A549 (cell line): Measurements from ENCODE around the gene MAP4K4. TPM values are rescaled to one million over a fixed set of nuclear protein-coding genes. Genes with fewer than 3 reads are reported as not detected.

Source experiments
- ATAC-seq, 2 experiments: fragments of 200-7000 bp in 1 of 2; fragments of >200 bp in 1 of 2; cut with Nextera tagmentation in 1 of 2; cut with Tn5 transposase in 1 of 2; 3 replicates each; pipeline versions ENCODE4 v1.8.0 to v1.9.1; 2018 to 2020; ENCODE audit warnings: mild to moderate bottlenecking in 1 of 2, moderate library complexity in 1 of 2
- CTCF ChIA-PET: fragments of 300-600 bp; sonication (Branson Sonifier 250); formaldehyde crosslinking; extraction: SDS; loops from one replicate; lab custom pipeline; 2021; ENCODE audit warnings: antibody characterized with exemption, inconsistent platforms; lab: Yijun Ruan, JAX
- POLR2A ChIA-PET: fragments of 350-600 bp; formaldehyde crosslinking; extraction: SDS; loops from one replicate; lab custom pipeline; 2021; ENCODE audit warnings: antibody characterized with exemption, inconsistent platforms; lab: Yijun Ruan, JAX
- DNase-seq, 2 experiments: peaks; one replicate each; pipeline versions ENCODE4 v3.0.0 to v3.0.0-alpha.2; 2011 to 2016; ENCODE audit warnings: low read depth in 1 of 2, low spot score in 1 of 2
- FAIRE-seq: peaks from 2 replicates; lab custom pipeline; 2011; peaks lifted over from hg19 to GRCh38; lab: Jason Lieb, UNC
- H3K27ac ChIP-seq, 2 experiments: fragments of >200 bp; sonication (Bioruptor Twin); formaldehyde crosslinking; 3 replicates each; pipeline ENCODE4 v1.5.1; 2016 to 2017
- H3K4me1 ChIP-seq: fragments of >200 bp; sonication (Bioruptor Twin); formaldehyde crosslinking; 3 replicates; pipeline ENCODE4 v1.6.1; 2016
- H3K4me2 ChIP-seq: fragments of >200 bp; sonication (Bioruptor Twin); formaldehyde crosslinking; 3 replicates; pipeline ENCODE4 v1.6.1; 2016
- H3K4me3 ChIP-seq: fragments of >200 bp; sonication (Bioruptor Twin); formaldehyde crosslinking; 3 replicates; pipeline ENCODE4 v1.5.1; 2016
- H3K9me3 ChIP-seq: fragments of >200 bp; sonication (Bioruptor Twin); formaldehyde crosslinking; 3 replicates; pipeline ENCODE4 v1.6.1; 2016
- CBX2 ChIP-seq: fragments of 200-600 bp; sonication (generic); IDR thresholded peaks from 2 replicates; pipeline ENCODE4 v1.6.1; 2016; ENCODE audit warnings: low read depth, mild to moderate bottlenecking, borderline replicate concordance
- CBX8 ChIP-seq: fragments of 200-600 bp; sonication (generic); IDR thresholded peaks from 2 replicates; pipeline ENCODE4 v1.6.1; 2016
- CEBPB ChIP-seq, 2 experiments: fragments of >200 bp in 1 of 2; sonication (Bioruptor Twin) in 1 of 2; formaldehyde crosslinking in 1 of 2; IDR thresholded peaks; 2 replicates each; pipeline ENCODE4 v1.6.1; 2012 to 2016
- ESRRA ChIP-seq: fragments of 150-350 bp; IDR thresholded peaks from 2 replicates; pipeline ENCODE4 v1.6.1; 2014; ENCODE audit warnings: mild to moderate bottlenecking, low read length, borderline replicate concordance
- FOXS1 ChIP-seq: fragments of 250-450 bp; sonication (Bioruptor Pico); IDR thresholded peaks from 2 replicates; pipeline ENCODE4 v1.5.0; 2020; ENCODE audit warnings: mild to moderate bottlenecking, moderate library complexity
- HOXB13 ChIP-seq: fragments of 250-450 bp; sonication (Bioruptor Pico); IDR thresholded peaks from 2 replicates; pipeline ENCODE4 v1.5.0; 2020; ENCODE audit warnings: low read depth, mild to moderate bottlenecking, moderate library complexity
- HOXB5 ChIP-seq: fragments of 250-450 bp; sonication (Bioruptor Pico); IDR thresholded peaks from 2 replicates; pipeline ENCODE4 v1.5.0; 2020; ENCODE audit warnings: mild to moderate bottlenecking, moderate library complexity
- MAZ ChIP-seq: fragments of 150-350 bp; IDR thresholded peaks from 2 replicates; pipeline ENCODE4 v1.6.1; 2014; ENCODE audit warnings: antibody characterized with exemption, low read depth, low read length, borderline replicate concordance
- MYC ChIP-seq: IDR thresholded peaks from 2 replicates; pipeline ENCODE4 v1.6.1; 2012; ENCODE audit warnings: mild to moderate bottlenecking, inconsistent platforms, low read length, improper control_type of control experiment, borderline replicate concordance
- NFE2L2 ChIP-seq: fragments of 150-350 bp; conservative IDR thresholded peaks from 2 replicates; pipeline ENCODE4 v1.6.1; 2014; ENCODE audit warnings: low read length
- PHF8 ChIP-seq: fragments of 200-600 bp; sonication (generic); IDR thresholded peaks from 2 replicates; pipeline ENCODE4 v1.6.1; 2016; ENCODE audit warnings: low read depth, mild to moderate bottlenecking, antibody characterized with exemption, moderate library complexity, borderline replicate concordance
- POLR2AphosphoS2 ChIP-seq: conservative IDR thresholded peaks from 2 replicates; pipeline ENCODE4 v1.6.1; 2012; ENCODE audit warnings: low read length, improper control_type of control experiment, inconsistent platforms
- RARB ChIP-seq: fragments of 250-450 bp; sonication (Bioruptor Pico); IDR thresholded peaks from 2 replicates; pipeline ENCODE4 v1.8.0; 2021; ENCODE audit warnings: mild to moderate bottlenecking, moderate library complexity
- RCOR1 ChIP-seq: fragments of 150-350 bp; IDR thresholded peaks from 2 replicates; pipeline ENCODE4 v1.6.1; 2014; ENCODE audit warnings: antibody characterized with exemption, low read length, low read depth
- RFX5 ChIP-seq: fragments of 450-650 bp; IDR thresholded peaks from 2 replicates; pipeline ENCODE4 v1.7.1; 2014; ENCODE audit warnings: antibody characterized with exemption, mild to moderate bottlenecking, moderate library complexity
- RNF2 ChIP-seq: fragments of 200-600 bp; sonication (generic); IDR thresholded peaks from 2 replicates; pipeline ENCODE4 v1.6.1; 2016; ENCODE audit warnings: low read depth, mild to moderate bottlenecking, antibody characterized with exemption, moderate library complexity, borderline replicate concordance
- SREBF2 ChIP-seq: fragments of 450-650 bp; IDR thresholded peaks from 2 replicates; pipeline ENCODE4 v1.6.1; 2014; ENCODE audit warnings: mild to moderate bottlenecking, moderate library complexity
- TP53 ChIP-seq: fragments of 250-450 bp; sonication (Bioruptor Pico); IDR thresholded peaks from 2 replicates; pipeline ENCODE4 v1.5.0; 2021; ENCODE audit warnings: mild to moderate bottlenecking, moderate library complexity
- ZFP36 ChIP-seq: fragments of 450-650 bp; IDR thresholded peaks from 2 replicates; pipeline ENCODE4 v1.6.1; 2014; ENCODE audit warnings: borderline replicate concordance; ENCODE audit not compliant: partially characterized antibody
- ZSCAN20 ChIP-seq: fragments of 250-450 bp; sonication (Bioruptor Pico); IDR thresholded peaks from 2 replicates; pipeline ENCODE4 v1.8.0; 2022; ENCODE audit warnings: mild to moderate bottlenecking, moderate library complexity
- WGBS: methylation state at CpG from one replicate; pipeline ENCODE4 v1.1.6; 2017; ENCODE audit errors: missing lambda C conversion rate; 5-methylcytosine and 5-hydroxymethylcytosine counted together
- polyA plus RNA-seq, 4 experiments: library from polyadenylated mRNA; depleted of rRNA in 3 of 4; stranded (reverse); fragments of >200 nt; fragmentation: RNase III in 1 of 4; extraction: RNeasy Plus Mini Kit Qiagen cat#74134 plus additional on column Dnase treatment in 1 of 4; gene quantifications; 2 replicates in 3 of 4; 3 replicates in 1 of 4; pipeline ENCODE4 v1.2.3, GENCODE V29; 2011 to 2017
- TF ChIP-seq, protein P1 (sequence below): fragments of 250-450 bp; sonication (Bioruptor Pico); IDR thresholded peaks from 2 replicates; pipeline ENCODE4 v1.5.0; 2021; ENCODE audit warnings: mild to moderate bottlenecking, moderate library complexity, borderline replicate concordance
- TF ChIP-seq, protein P2 (sequence below): fragments of 450-650 bp; IDR thresholded peaks from 2 replicates; pipeline ENCODE4 v1.6.1; 2014; ENCODE audit warnings: antibody characterized with exemption
- TF ChIP-seq, protein P3 (sequence below): fragments of >200 bp; sonication (Bioruptor Twin); formaldehyde crosslinking; IDR thresholded peaks from 3 replicates; pipeline ENCODE4 v1.5.1; 2016
- TF ChIP-seq, protein P4 (sequence below): fragments of 250-450 bp; sonication (Bioruptor Pico); IDR thresholded peaks from 2 replicates; pipeline ENCODE4 v1.5.0; 2020; ENCODE audit warnings: low read depth, mild to moderate bottlenecking, moderate library complexity

MAP4K4 gene
- polyA plus RNA-seq, 2 of the 4 experiments (the other 2 are of a cell fraction): 61.9 to 82.2 TPM

DNA sequence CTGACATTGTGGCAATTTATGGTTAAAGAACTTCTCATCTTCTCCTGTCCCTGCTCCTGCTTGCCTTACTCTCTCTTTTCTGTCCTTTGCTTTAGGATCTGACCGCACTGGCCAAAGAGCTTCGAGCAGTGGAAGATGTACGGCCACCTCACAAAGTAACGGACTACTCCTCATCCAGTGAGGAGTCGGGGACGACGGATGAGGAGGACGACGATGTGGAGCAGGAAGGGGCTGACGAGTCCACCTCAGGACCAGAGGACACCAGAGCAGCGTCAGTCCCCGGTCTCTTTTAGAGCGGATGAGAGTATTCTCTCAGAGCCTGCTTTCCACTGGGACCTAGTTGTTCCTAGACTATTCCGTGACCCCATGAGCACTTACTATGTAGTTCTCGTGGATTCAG lies 172.0 kb downstream of the MAP4K4 start (continued):
- TF ChIP-seq, protein P1, sequence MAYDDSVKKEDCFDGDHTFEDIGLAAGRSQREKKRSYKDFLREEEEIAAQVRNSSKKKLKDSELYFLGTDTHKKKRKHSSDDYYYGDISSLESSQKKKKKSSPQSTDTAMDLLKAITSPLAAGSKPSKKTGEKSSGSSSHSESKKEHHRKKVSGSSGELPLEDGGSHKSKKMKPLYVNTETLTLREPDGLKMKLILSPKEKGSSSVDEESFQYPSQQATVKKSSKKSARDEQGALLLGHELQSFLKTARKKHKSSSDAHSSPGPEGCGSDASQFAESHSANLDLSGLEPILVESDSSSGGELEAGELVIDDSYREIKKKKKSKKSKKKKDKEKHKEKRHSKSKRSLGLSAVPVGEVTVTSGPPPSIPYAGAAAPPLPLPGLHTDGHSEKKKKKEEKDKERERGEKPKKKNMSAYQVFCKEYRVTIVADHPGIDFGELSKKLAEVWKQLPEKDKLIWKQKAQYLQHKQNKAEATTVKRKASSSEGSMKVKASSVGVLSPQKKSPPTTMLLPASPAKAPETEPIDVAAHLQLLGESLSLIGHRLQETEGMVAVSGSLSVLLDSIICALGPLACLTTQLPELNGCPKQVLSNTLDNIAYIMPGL: no peak
- no peak for TF ChIP-seq POLR2AphosphoS2
- no peak for TF ChIP-seq PHF8
- no peak for TF ChIP-seq SREBF2
- no peak for TF ChIP-seq MYC
- no peak for TF ChIP-seq RFX5
- TF ChIP-seq CBX8: no peak

- no peak for TF ChIP-seq ZSCAN20 (CRISPR knock-in tag)
- TF ChIP-seq CBX2: no peak
- no peak for TF ChIP-seq RARB (CRISPR knock-in tag)
- FAIRE-seq (no peak), DNase-seq (no peak), ATAC-seq (no peak)
- no peaks in the 10 kb centered on the region for H3K4me1 ChIP-seq
- POLR2A ChIA-PET: no interaction called here
- H3K9me3 ChIP-seq: no peaks in the 10 kb centered on the region
- no peak overlapping the region for H3K4me3 ChIP-seq
- CTCF ChIA-PET: interaction anchor here (0.9 to 3.5 kb wide), 4 partner anchors 12 to 451 kb away, joined by 4 to 14 read pairs (median 7); no protein-coding TSS in a partner anchor
- H3K27ac ChIP-seq: no peak overlapping the region
- WGBS: 95% methylated on average over 11 of the region's 11 CpGs
- H3K4me2 ChIP-seq: no peak overlapping the region
Measured at GRCh38 chr2:101870444-101870843, 172.9 kb downstream of the MAP4K4 start.

GRCh38 chr2:101871480-101871879 lies 174.0 kb downstream of the MAP4K4 start:
- no peak for FAIRE-seq
- Histone ChIP-seq H3K4me1 (no peaks in the 10 kb centered on the region), H3K4me3 (no peak overlapping the region), H3K4me2 (no peak overlapping the region), H3K27ac (no peak overlapping the region), H3K9me3 (no peaks in the 10 kb centered on the region)
- TF ChIP-seq TP53: no peak
- no peak for TF ChIP-seq ZFP36
- no peak for TF ChIP-seq NFE2L2
- TF ChIP-seq, protein P2, sequence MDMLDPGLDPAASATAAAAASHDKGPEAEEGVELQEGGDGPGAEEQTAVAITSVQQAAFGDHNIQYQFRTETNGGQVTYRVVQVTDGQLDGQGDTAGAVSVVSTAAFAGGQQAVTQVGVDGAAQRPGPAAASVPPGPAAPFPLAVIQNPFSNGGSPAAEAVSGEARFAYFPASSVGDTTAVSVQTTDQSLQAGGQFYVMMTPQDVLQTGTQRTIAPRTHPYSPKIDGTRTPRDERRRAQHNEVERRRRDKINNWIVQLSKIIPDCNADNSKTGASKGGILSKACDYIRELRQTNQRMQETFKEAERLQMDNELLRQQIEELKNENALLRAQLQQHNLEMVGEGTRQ: no peak
- TF ChIP-seq CEBPB (IDR thresholded peaks at IDR 0.05): no peak
- TF ChIP-seq, protein P3, sequence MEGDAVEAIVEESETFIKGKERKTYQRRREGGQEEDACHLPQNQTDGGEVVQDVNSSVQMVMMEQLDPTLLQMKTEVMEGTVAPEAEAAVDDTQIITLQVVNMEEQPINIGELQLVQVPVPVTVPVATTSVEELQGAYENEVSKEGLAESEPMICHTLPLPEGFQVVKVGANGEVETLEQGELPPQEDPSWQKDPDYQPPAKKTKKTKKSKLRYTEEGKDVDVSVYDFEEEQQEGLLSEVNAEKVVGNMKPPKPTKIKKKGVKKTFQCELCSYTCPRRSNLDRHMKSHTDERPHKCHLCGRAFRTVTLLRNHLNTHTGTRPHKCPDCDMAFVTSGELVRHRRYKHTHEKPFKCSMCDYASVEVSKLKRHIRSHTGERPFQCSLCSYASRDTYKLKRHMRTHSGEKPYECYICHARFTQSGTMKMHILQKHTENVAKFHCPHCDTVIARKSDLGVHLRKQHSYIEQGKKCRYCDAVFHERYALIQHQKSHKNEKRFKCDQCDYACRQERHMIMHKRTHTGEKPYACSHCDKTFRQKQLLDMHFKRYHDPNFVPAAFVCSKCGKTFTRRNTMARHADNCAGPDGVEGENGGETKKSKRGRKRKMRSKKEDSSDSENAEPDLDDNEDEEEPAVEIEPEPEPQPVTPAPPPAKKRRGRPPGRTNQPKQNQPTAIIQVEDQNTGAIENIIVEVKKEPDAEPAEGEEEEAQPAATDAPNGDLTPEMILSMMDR: no peak
- TF ChIP-seq RNF2: no peak
- no peak for DNase-seq
- POLR2A ChIA-PET: no interaction called here
- WGBS: 97% methylated on average over 5 of the region's 5 CpGs
- CTCF ChIA-PET: interaction anchor here (1.0 to 3.5 kb wide), 3 partner anchors 12 to 20 kb away, joined by 3 to 14 read pairs (median 8); no protein-coding TSS in a partner anchor
- ATAC-seq: no peak

GRCh38 chr2:101872480-101872879 lies 175.0 kb downstream of the MAP4K4 start:
- Histone ChIP-seq H3K4me2 (no peak overlapping the region), H3K9me3 (no peaks in the 10 kb centered on the region), H3K4me3 (no peak overlapping the region), H3K4me1 (no peaks in the 10 kb centered on the region), H3K27ac (no peak overlapping the region)
- ATAC-seq: no peak
- WGBS: 86% methylated on average over 3 of the region's 3 CpGs
- POLR2A ChIA-PET: no interaction called here
- FAIRE-seq: no peak
- DNase-seq: no peak
- CTCF ChIA-PET: interaction anchor here (1.4 to 3.5 kb wide), 5 partner anchors 11 to 520 kb away, joined by 4 to 14 read pairs (median 5); no protein-coding TSS in a partner anchor
- TF ChIP-seq HOXB5 (CRISPR knock-in tag) (no peak), ESRRA (no peak), MAZ (no peak), FOXS1 (CRISPR knock-in tag) (no peak), RCOR1 (no peak), ZSCAN20 (CRISPR knock-in tag) (no peak), HOXB13 (no peak)
- TF ChIP-seq, protein P4, sequence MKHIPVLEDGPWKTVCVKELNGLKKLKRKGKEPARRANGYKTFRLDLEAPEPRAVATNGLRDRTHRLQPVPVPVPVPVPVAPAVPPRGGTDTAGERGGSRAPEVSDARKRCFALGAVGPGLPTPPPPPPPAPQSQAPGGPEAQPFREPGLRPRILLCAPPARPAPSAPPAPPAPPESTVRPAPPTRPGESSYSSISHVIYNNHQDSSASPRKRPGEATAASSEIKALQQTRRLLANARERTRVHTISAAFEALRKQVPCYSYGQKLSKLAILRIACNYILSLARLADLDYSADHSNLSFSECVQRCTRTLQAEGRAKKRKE (CRISPR knock-in tag): no peak
- TF ChIP-seq, protein P3: no peak
